Measurements from ENCODE around the gene PGGHG. TPM values are rescaled to one million over a fixed set of nuclear protein-coding genes. Genes with fewer than 3 reads are reported as not detected.

Gene PGGHG
- total RNA-seq (10 to 100 TPM in 3 of 4 donors, 1 to 10 TPM in 1; 9.9 to 15.8 (median 11.9) TPM), polyA plus RNA-seq (18.7 TPM)
- long read RNA-seq, donor 1, partial matches to known transcripts = 6 of 23 reads
- long read RNA-seq, donor 1, other reads (novel, unspliced or antisense) = 15 of 23 reads
- long read RNA-seq, donor 2, partial matches to known transcripts = 16 of 36 reads
- long read RNA-seq, donor 2, other reads (novel, unspliced or antisense) = 20 of 36 reads
- long read RNA-seq, donor 3, partial matches to known transcripts = 30 of 66 reads
- long read RNA-seq, donor 3, other reads (novel, unspliced or antisense) = 35 of 66 reads
- long read RNA-seq, donor 4, partial matches to known transcripts = 7 of 28 reads
- long read RNA-seq, donor 4, other reads (novel, unspliced or antisense) = 21 of 28 reads

- peak within 1 kb of the TSS; percentile 73 for H3K4me3 ChIP-seq (ENCODE audit: low read length)
- H3K4me1 ChIP-seq (ENCODE audit: control insufficient read depth, insufficient read depth, low read length) = no peaks in the 10 kb centered on the region
- DNase-seq (peak; percentile 87 to 95 (median 94)), ATAC-seq (peak; percentile 84 to 90)
- 1% methylated on average over 111 of the region's 112 CpGs for WGBS
- no peaks in the 10 kb centered on the region for H3K27me3 ChIP-seq (ENCODE audit: control insufficient read depth, insufficient read depth)
- intact Hi-C loops (cut with DNase I) = no loop called here
- no peaks in the 10 kb centered on the region for H3K9me3 ChIP-seq (ENCODE audit: control insufficient read depth, low read length)
- H3K27ac ChIP-seq (ENCODE audit: low read length) = no peak within 1 kb of the TSS
These were observed at the start of gene PGGHG for GRCh38 chr11:288478-289397. TSS of gene PGGHG (plus strand) at chr11:289126. CDS start at chr11:289817, 691 bp downstream.

- intact Hi-C loops (cut with DNase I) = loop anchor here in 1 of 4 donors (5.0 kb wide), 1 partner anchor 33 kb away; the partner anchor contains the start of genes BET1L and RIC8A
These were observed 48.6 kb upstream of the PGGHG start for GRCh38 chr11:240315-240714.

GRCh38 chr11:241634-242033 lies 47.3 kb upstream of the PGGHG start:
- no peaks in the 10 kb centered on the region for H3K4me1 ChIP-seq (ENCODE audit: control insufficient read depth, insufficient read depth, low read length)
- peak in 1 of 2 donors; percentile 42 for ATAC-seq
- H3K4me3 ChIP-seq (ENCODE audit: low read length) = no peak overlapping the region
- peak overlapping the region; percentile 95 for H3K27ac ChIP-seq (ENCODE audit: low read length)
- intact Hi-C loops (cut with DNase I) = loop anchor here in 1 of 4 donors (5.0 kb wide), 1 partner anchor 34 kb away; the partner anchor contains the start of genes BET1L and RIC8A
- H3K27me3 ChIP-seq (ENCODE audit: control insufficient read depth, insufficient read depth) = no peaks in the 10 kb centered on the region
- H3K9me3 ChIP-seq (ENCODE audit: control insufficient read depth, low read length) = no peaks in the 10 kb centered on the region
- 81% methylated on average over 5 of the region's 5 CpGs for whole genome bisulfite sequencing
- DNase-seq = no peak

More at GRCh38 chr11:240315-240714, 48.6 kb upstream of the PGGHG start:
- WGBS = 75% methylated on average over 1 of the region's 1 CpG
- no peaks in the 10 kb centered on the region for H3K27me3 ChIP-seq (ENCODE audit: control insufficient read depth, insufficient read depth)
- DNase-seq (no peak), ATAC-seq (no peak)
- no peaks in the 10 kb centered on the region for H3K4me1 ChIP-seq (ENCODE audit: control insufficient read depth, insufficient read depth, low read length)
- H3K27ac ChIP-seq (ENCODE audit: low read length) = no peak overlapping the region
- no peak overlapping the region for H3K4me3 ChIP-seq (ENCODE audit: low read length)
- H3K9me3 ChIP-seq (ENCODE audit: control insufficient read depth, low read length) = no peaks in the 10 kb centered on the region

- no peak for ATAC-seq
- H3K4me3 ChIP-seq (ENCODE audit: low read length) = no peak overlapping the region
- 96% methylated on average over 2 of the region's 2 CpGs for WGBS
- H3K9me3 ChIP-seq (ENCODE audit: control insufficient read depth, low read length) = no peaks in the 10 kb centered on the region
- no peaks in the 10 kb centered on the region for H3K4me1 ChIP-seq (ENCODE audit: control insufficient read depth, insufficient read depth, low read length)
- intact Hi-C loops (cut with DNase I) = loop anchor here in 1 of 4 donors (5.0 kb wide), 1 partner anchor 37 kb away; the partner anchor contains the start of genes BET1L and RIC8A
- DNase-seq = no peak
- no peaks in the 10 kb centered on the region for H3K27me3 ChIP-seq (ENCODE audit: control insufficient read depth, insufficient read depth)
- no peak overlapping the region for H3K27ac ChIP-seq (ENCODE audit: low read length)
These were observed 44.5 kb upstream of the PGGHG start for GRCh38 chr11:244376-244775.

GRCh38 chr11:249062-249461 lies 39.9 kb upstream of the PGGHG start:
- no peaks in the 10 kb centered on the region for H3K27me3 ChIP-seq (ENCODE audit: control insufficient read depth, insufficient read depth)
- H3K9me3 ChIP-seq (ENCODE audit: control insufficient read depth, low read length) = no peaks in the 10 kb centered on the region
- WGBS = 76% methylated on average over 8 of the region's 8 CpGs
- intact Hi-C loops (cut with DNase I) = no loop called here
- no peak overlapping the region for H3K27ac ChIP-seq (ENCODE audit: low read length)
- ATAC-seq (no peak), DNase-seq (no peak)
- no peak overlapping the region for H3K4me3 ChIP-seq (ENCODE audit: low read length)
- H3K4me1 ChIP-seq (ENCODE audit: control insufficient read depth, insufficient read depth, low read length) = no peaks in the 10 kb centered on the region

- Histone ChIP-seq H3K27ac (ENCODE audit: low read length) (no peak overlapping the region), H3K27me3 (ENCODE audit: control insufficient read depth, insufficient read depth) (no peaks in the 10 kb centered on the region), H3K4me3 (ENCODE audit: low read length) (no peak overlapping the region), H3K4me1 (ENCODE audit: control insufficient read depth, insufficient read depth, low read length) (no peaks in the 10 kb centered on the region), H3K9me3 (ENCODE audit: control insufficient read depth, low read length) (no peaks in the 10 kb centered on the region)
- intact Hi-C loops (cut with DNase I) = no loop called here
- DNase-seq (no peak), ATAC-seq (no peak)
- 88% methylated on average over 5 of the region's 5 CpGs for WGBS
These were observed 38.7 kb upstream of the PGGHG start for GRCh38 chr11:250274-250673.

GRCh38 chr11:250740-251299 lies 38.1 kb upstream of the PGGHG start:
- intact Hi-C loops (cut with DNase I) = no loop called here
- Histone ChIP-seq H3K4me1 (ENCODE audit: control insufficient read depth, insufficient read depth, low read length) (no peaks in the 10 kb centered on the region), H3K9me3 (ENCODE audit: control insufficient read depth, low read length) (no peaks in the 10 kb centered on the region), H3K27me3 (ENCODE audit: control insufficient read depth, insufficient read depth) (no peaks in the 10 kb centered on the region), H3K4me3 (ENCODE audit: low read length) (no peak overlapping the region), H3K27ac (ENCODE audit: low read length) (no peak overlapping the region)
- WGBS = 76% methylated on average over 10 of the region's 10 CpGs
- DNase-seq (peak; percentile 46 to 79 (median 76)), ATAC-seq (peak; percentile 58 to 78)

GRCh38 chr11:251550-251949 lies 37.4 kb upstream of the PGGHG start:
- no peak overlapping the region for H3K27ac ChIP-seq (ENCODE audit: low read length)
- H3K27me3 ChIP-seq (ENCODE audit: control insufficient read depth, insufficient read depth) = no peaks in the 10 kb centered on the region
- DNase-seq (no peak), ATAC-seq (no peak)
- no peaks in the 10 kb centered on the region for H3K9me3 ChIP-seq (ENCODE audit: control insufficient read depth, low read length)
- intact Hi-C loops (cut with DNase I) = no loop called here
- WGBS = 79% methylated on average over 10 of the region's 10 CpGs
- no peaks in the 10 kb centered on the region for H3K4me1 ChIP-seq (ENCODE audit: control insufficient read depth, insufficient read depth, low read length)
- H3K4me3 ChIP-seq (ENCODE audit: low read length) = no peak overlapping the region

- WGBS = 88% methylated on average over 8 of the region's 8 CpGs
- Histone ChIP-seq H3K27me3 (ENCODE audit: control insufficient read depth, insufficient read depth) (no peaks in the 10 kb centered on the region), H3K9me3 (ENCODE audit: control insufficient read depth, low read length) (no peaks in the 10 kb centered on the region), H3K27ac (ENCODE audit: low read length) (no peak overlapping the region), H3K4me3 (ENCODE audit: low read length) (no peak overlapping the region), H3K4me1 (ENCODE audit: control insufficient read depth, insufficient read depth, low read length) (no peaks in the 10 kb centered on the region)
- no peak for DNase-seq
- ATAC-seq = no peak
- intact Hi-C loops (cut with DNase I) = no loop called here
These were observed 36.3 kb upstream of the PGGHG start for GRCh38 chr11:252666-253065.

GRCh38 chr11:253160-253885 lies 35.6 kb upstream of the PGGHG start:
- Histone ChIP-seq H3K27me3 (ENCODE audit: control insufficient read depth, insufficient read depth) (no peaks in the 10 kb centered on the region), H3K4me1 (ENCODE audit: control insufficient read depth, insufficient read depth, low read length) (no peaks in the 10 kb centered on the region), H3K9me3 (ENCODE audit: control insufficient read depth, low read length) (no peaks in the 10 kb centered on the region), H3K4me3 (ENCODE audit: low read length) (no peak overlapping the region), H3K27ac (ENCODE audit: low read length) (no peak overlapping the region)
- ATAC-seq = no peak
- no peak for DNase-seq
- intact Hi-C loops (cut with DNase I) = no loop called here
- 70% methylated on average over 13 of the region's 13 CpGs for WGBS
